T-helper 1 cell treated with Interleukin-12 subunit alpha and Interleukin-12 subunit beta and Interleukin-4 antibody, amounts not matched to agents 30 ng/mL and 1 ng/mL, for 36 hours (primary cell): ENCODE results near the gene SRXN1. TPM values are rescaled to one million over a fixed set of nuclear protein-coding genes. Genes with fewer than 3 reads are reported as not detected.

Experiments used
- intact Hi-C: fragments of 100-400 bp; cut with micrococcal nuclease; formaldehyde crosslinking; loops from one replicate; pipeline ENCODE4 v1.15.1; 2024
- total RNA-seq: library from RNA; stranded (reverse); gene quantifications from 2 replicates; pipeline ENCODE4 v1.2.3, GENCODE V29; 2022

The SRXN1 gene
- total RNA-seq, 1 donor from 2014 or later = 16.8 TPM

DNA sequence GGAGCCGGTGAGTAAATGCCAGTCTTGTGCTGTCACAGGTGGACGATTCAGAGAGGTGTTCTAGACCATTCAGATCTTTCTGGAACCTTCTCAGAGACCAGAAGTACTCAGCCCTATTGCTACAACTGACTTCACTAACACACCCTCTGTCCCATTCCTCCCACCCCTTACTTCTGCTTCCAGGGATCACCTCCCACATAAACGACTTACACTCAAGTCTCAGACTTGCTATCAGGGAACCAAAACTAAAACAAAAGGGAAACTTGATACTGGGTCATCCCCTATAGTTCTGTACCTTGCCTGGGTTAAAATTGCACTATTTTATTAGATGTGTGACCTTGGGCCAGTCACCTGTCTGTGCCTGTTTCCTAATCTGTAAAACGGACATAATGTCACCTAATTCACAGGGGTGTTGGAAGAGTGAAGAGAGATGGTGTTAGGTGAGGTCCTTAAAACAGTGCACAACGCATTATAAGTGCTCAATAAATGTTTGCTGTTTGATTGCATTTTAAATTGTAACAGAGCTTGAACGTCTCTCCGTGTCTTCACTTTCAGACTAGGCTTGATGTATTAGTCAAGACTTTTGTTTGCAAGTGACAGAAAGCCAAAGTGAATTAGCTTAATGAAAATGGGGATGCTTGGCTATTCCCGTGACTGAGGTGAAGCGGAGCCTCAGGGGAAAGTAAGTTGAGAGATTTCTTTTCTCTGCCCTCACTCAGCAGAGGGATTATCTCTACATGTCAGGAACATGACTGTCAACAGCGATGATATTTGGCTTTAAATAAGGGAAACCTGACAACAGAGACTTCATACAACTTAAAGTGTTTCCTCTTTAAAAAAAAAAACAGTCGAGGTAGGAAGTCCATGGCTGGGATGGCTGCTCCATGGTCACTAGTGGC is 3.0 kb upstream of the SRXN1 start:
- intact Hi-C loops = no loop called here

DNA sequence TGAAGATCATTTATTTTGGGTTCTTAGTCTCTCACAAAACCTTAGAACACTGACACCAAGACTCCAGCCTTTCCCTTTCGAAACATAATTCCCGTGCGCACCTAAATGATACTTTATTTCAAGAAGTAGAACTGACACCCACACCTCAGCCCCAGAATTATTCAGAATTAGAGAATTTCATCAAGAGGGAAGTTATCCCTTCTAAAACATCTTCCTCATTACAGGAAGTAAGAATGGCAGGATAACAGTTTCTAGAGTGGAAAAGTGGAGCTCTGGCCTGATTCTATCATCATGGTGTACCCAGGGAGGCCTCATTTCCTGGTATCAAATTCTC is 1.4 kb upstream of the SRXN1 start:
- intact Hi-C loops = no loop called here

DNA sequence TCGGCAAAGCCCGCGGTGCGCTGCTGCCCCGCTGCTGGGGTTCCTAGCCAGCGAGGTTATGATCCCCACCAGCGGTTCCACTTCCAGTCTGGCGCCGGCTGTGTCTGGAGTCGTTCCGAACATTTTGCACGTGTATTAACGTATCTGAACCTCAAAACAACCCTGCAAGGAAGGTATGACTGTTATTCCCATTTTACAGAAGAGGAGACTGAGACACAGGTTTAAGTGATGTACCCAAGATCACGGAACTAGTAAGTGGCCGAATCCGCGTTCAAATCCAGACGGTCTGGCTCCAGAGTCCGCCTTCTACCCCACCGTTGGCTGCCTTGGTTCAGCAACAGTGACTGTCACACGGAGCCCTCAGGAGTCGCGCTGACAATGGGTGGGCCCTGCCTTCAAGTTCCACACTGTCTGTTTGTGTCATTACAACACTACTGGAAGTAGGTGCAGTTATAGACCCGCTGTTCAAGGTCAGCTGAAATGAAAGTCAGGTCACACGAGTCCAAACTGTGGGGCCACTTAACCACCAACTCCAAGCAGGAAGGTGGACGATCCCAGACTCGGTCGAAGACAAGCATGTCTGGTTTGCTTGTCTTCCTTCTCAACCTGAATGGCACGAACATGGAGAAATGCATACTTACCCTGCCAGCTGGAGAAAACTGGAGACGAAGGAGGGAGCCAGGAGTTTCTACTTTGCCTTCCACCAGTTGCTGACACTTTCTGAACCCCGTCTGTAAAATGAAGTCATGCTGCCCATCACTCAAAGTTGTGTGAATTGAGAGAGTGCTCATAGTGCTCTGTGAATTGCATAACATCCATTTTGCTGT is 803 bp upstream of the SRXN1 start:
- intact Hi-C loops = loop anchor here (1.0 to 2.0 kb wide), 3 partner anchors 9 to 179 kb away; partner anchors contain the start of gene FAM110A

DNA sequence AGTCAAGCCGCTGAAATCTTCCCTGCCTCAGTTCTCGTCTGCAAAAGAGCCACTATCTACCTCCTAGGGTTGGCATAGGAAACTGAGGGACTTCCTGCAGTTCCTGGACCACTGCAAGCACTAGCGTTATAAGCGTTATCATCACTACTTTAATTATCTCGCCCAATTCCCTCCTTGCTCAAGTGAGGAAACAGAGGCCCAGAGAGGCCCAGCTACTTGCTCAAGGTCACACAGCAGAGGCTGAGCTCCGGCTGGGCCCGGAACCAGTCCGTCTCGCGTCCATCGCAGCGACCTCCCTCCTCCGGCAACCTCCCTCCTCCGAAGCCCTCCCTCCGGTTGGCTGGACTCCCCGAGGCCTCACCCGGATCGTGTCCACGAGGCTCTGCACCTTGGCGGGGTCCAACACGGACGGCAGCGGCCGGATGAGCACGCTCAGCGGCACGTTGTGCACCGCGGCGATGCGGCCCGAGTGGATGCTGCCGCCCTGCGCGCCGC is 338 bp downstream of the SRXN1 start:
- intact Hi-C loops = loop anchor here (1.0 to 2.0 kb wide), 3 partner anchors 7 to 180 kb away; partner anchors contain the start of gene FAM110A

DNA sequence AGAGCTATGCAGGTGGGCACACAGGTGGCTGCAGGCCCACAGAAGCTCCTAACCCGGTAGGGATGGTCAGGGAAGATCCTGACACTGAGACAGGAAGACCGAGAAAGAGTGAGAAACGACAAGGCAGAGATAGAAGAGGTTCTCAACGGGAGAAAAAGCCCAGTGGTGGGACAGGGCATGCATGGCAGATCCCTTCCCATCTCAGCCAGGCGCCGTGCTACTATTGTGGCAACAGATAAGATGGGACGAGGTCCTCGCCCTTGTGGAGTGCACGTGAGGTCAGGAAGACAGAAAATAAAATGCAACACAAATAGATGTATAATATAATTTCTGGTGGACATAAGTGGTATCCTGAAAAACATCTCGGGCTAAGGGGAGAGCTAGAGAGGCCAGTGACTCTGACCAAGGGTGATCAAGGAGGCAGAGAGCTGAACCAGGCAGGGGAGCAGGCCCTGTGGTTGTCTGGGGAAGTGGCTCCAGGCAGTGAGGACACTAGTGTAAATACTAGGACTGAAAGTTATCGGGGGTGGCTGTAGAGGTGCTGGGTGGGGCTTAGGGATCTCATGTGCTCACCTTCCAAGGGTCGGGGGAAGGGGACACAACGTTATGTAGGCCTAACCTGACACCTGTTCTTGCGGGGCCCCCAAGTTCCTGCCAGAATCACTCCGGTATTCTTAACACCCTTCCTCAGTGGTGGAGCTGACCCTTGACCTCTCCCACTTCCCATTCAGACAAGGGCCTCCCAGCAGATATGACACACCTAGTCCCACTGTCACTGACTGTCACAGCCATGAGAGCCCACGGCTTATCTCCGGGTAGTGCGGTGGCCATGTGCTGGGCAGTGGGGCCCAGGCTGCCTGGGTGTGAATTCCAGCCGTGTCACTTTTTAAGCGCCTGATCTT is 1.0 kb downstream of the SRXN1 start:
- intact Hi-C loops = loop anchor here (2.0 kb wide), 2 partner anchors 107 to 181 kb away; partner anchors contain the start of gene FAM110A

DNA sequence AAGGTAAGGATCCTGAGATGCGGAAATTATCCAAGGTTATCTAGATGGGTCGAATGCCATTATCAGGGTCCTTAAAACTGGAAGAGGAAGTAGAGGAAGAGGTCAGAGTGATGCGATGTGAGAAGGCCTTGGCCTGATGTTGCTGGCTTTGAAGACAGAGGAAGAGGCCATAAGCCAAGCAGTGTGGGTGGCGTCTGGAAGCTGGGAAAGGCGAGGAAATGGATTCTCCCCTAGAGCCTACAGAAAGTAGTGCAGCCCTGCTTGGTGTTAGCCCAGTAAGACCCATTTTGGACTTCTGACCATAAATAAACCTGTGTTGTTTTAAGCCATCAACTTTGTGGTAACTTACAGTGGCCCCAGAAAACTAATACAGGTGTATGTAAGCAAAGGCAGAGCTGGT is 2.0 kb downstream of the SRXN1 start:
- intact Hi-C loops = no loop called here

DNA sequence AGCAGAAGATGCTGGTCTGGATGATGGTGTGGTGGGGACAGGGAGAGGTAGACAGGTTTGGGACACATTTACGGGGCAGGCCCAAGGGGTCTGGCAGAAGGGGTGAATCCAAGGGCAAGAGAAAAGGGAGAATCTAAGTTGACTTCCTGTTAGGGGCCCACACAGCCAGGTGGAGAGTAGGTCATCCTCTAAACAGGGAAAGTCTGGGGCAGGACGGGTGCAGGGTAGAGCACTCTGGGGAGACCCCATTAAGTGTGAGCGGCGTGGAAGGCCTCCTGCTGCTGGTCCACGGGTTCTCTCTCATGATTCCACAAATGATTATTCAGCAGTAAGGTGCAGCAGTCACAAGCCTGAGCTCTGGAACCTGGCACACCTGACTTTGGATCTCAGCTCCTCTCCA is 2.7 kb downstream of the SRXN1 start:
- intact Hi-C loops = no loop called here

DNA sequence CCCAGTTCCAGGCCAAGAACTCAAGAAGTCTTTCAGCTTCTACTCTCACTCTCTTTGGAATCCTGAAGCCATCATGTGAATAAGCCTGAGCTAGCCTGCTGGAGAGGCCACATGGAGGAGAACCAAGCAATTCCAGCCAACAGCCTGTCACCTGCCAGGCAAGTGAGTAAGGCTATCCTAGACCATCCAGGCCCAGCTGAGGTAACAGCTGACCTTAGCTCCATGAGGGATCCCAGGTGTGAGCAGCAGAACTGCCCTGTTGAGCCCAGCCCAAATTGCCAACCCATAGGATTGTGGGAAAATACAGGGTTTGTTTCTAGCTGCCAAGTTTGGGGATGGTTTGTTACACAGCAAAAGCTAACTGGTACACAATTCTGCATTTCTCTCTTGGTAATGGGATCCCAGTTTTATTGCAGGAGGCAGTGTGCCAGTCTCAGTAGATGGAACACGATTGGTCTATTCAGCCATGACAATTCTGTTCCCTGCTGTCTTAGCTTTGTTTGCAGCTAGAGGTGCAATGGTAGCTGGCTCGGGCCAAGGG is 5.5 kb downstream of the SRXN1 start:
- intact Hi-C loops = loop anchor here (10.0 kb wide), 1 partner anchor 173 kb away; no protein-coding TSS in a partner anchor

DNA sequence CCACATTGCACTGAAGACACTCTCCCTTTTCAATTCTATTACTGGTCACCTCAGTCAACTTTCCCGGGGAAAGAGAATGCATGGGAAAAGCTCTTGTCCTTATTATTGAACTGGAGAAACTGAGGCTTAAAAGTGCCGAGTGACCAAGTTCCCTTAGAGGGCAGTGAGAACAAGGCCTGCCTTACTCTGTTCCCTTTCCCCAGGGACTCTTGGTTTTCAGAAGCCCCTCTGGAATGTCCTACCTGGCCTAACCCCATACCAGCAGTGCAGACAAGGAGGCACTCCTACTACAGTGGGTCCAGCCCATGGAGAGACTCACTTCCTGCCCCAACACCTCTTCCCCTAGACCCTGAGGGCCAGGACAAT is 6.1 kb downstream of the SRXN1 start:
- intact Hi-C loops = loop anchor here (10.0 kb wide), 1 partner anchor 172 kb away; no protein-coding TSS in a partner anchor

DNA sequence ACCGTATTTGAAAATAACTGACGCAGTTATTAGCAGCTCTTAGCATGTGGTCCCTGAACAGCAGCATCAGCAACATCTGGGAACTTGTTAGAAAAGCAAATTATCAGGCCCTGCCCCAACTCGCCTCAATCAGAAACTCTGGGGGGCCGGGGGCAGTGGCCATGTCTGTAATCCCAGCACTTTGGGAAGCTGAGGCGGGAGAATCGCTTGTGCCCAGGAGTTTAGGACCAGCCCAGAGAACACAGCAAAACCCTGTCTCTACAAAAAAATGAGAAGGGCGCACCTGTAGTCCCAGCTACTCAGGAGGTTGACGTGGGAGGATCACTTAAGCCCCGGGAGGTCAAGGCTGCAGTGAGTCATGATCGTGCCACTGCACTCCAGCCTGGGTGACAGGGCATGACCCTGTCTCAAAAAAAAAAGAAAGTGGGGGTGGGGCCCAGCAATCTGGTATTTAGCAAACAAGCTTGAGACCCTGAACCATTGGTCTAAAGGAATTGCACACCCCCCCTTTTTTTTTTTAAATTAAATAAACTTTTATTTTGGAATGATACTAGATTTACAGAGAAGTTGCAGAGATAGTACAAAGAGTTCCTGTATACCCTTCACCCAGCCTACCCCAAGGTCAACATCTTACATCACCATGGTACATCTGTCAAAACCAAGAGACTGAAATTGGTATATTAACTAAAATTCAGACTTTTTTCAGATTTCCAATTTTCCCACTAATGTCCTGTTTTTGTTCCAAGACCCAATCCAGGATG is 6.7 kb downstream of the SRXN1 start:
- intact Hi-C loops = loop anchor here (10.0 kb wide), 1 partner anchor 171 kb away; no protein-coding TSS in a partner anchor

DNA sequence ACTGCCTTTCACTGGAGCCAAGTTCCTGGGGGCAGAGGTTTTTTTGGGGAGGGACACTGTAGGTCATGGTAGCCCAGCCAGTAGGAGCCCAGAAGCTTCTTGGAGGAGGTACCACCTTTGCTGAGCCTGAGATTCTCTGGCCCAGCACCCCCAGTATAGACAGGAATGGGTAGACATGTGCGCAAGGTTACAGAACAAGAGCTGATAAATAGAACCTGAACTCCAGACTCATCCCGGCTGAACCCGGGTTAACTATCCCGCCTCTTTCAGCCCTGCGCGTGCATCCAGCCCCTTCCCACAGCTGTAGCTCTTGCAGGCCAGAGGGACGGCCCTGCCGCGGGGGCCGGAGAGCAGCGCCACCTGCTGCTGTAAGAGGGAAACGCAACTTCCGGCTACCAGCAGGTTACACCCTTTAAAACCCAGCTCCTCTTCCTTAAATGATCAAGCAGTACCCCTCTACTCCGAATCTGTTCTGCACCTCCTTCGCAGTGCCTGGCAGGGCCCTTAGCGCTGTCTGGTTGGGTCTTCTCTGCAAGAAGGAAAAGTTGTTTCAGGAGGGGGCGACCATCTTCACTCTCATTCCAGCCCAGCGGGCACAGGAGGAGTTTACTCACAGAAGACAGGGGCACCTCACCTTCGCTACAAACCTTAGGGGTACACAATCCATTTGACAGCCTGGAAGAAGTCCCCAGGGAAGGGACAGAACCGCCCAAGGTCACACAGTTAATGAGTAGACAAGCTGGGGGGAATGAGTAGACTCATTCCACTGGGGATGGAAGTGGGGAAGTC is 7.5 kb downstream of the SRXN1 start:
- intact Hi-C loops = loop anchor here (1.0 to 10.0 kb wide), 4 partner anchors 8 to 291 kb away; partner anchors contain the start of gene SRXN1

DNA sequence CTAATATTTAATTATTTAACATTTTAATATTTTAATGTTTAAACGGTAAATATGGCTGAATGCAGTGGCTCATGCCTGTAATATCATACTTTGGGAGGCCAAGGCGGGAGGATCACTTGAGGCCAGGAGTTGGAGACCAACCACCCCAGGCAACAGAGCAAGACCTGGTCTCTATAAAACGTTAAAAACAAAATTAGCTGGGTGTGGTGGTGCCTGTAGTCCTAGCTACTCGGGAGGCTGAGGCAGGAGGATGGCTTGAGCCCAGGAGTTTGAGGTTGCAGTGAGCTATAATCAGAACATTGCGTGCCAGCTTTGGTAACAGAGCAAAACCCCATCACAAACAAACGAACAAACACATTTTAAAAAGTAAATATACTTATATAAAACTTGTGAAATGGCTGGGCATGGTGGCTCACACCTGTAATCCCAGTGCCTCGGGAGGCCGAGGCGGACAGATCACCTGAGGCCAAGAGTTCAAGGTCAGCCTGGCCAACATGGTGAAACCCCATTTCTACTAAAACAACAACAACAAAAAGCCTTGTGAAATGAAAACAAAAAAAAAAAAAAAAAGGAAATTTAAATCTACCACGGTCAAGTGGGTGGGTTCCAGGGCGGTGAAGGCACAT is 8.2 kb downstream of the SRXN1 start:
- intact Hi-C loops = loop anchor here (1.0 to 10.0 kb wide), 4 partner anchors 8 to 291 kb away; partner anchors contain the start of gene SRXN1

DNA sequence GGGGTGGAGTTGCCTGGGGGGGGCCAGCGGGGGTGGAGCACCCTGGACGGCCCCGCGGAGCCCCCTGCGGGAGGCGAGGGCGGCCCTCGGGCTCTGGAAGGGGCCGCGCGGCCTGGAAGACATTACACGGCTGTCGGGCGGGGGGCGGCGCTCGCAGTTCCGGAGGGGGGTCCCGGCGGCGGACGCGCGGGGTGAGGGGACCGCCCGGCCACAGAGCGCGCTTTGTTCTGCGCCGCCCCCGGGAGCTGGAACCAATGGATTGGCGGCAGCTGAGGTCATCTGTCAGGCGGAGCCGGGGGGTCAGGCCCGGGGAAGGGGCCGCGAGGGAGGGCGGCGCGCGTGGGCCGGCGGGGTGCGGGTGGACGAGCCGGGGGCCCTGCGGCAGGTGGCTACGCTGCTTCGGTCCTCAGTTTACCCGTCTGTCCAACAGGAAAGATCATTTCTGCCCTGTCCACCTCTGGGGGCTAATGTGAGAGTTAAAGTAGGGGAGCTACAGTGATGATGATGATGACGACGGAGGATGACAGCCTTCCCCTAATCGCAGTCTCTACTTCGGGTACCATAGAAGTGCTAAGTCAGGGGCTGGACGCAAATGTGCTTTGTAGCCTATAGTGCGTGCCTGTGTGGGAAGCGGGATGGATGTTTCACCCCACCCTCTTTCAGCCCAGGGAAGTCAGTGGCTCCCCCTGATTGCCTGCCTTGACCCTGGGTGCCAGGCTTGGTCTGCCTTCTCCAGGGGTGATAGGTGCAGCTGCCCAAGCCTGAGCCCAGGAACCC is 10.4 kb downstream of the SRXN1 start:
- intact Hi-C loops = loop anchor here (10.0 kb wide), 1 partner anchor 168 kb away; no protein-coding TSS in a partner anchor

DNA sequence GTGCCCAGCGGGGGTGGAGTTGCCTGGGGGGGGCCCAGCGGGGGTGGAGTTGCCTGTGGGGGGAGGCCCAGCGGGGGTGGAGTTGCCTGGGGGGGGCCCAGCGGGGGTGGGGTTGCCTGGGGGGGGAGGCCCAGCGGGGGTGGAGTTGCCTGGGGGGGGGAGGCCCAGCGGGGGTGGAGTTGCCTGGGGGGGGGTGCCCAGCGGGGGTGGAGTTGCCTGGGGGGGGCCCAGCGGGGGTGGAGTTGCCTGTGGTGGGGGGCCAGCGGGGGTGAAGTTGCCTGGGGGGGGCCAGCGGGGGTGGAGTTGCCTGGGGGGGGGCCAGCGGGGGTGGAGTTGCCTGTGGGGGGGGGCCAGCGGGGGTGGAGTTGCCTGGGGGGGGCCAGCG is 11.0 kb downstream of the SRXN1 start:
- intact Hi-C loops = loop anchor here (10.0 kb wide), 1 partner anchor 167 kb away; no protein-coding TSS in a partner anchor

DNA sequence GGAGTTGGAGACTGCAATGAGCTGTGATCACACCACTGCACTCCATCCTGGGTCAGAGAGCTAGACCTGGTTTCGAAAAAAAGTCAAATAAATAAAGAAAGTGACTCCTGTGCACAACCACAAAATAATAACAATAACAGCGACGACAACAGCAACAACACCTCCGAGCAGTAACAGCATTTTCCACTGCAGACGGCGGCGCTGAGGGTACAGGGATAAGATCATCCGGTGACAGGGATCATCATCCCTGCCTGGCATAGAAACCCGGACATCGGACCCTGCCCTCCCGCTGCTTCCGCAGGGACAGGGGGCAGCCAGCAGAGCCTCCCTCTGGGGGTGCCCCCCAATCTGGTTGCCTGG is 11.5 kb downstream of the SRXN1 start:
- intact Hi-C loops = loop anchor here (10.0 kb wide), 1 partner anchor 167 kb away; no protein-coding TSS in a partner anchor

DNA sequence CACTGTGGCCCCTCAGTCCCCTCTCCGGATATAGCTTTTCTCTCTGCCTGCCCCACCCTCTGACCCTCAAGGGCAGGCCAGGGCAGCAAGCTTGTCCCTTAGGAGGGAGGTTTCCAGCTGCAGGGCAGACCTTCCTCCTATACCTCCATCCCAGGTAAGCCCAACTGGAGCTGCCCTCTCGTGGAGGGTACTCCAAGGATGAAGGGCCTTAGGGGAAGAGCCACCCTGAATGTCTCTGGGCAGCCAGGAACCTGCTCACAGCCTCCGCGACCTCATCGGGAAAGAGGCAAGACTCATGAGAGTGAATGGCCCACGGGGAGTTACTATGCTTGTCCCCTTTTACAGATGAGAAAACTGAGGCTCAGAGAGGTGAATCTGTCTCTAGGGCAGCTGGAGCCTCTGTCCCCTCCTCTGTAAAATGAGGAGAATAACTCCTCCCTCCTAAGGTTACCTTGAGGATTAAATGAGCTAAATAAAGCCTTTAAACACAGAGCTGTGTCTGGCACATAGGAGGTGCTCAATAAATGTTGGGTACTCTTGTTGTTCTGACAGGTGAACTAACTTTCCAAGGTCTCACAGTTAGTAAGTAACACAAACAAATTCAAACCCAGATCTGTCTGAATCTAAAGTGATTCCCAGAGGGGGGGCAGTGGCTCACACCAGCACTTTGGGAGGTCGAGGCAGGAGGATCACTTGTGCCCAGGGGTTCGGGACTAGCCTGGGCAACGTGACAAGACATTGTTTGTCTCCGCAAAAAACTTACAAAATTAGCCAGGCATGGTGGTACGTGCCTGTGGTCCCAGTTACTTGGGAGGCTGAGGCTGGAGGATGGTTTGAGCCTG is 12.1 kb downstream of the SRXN1 start:
- intact Hi-C loops = loop anchor here (10.0 kb wide), 1 partner anchor 166 kb away; no protein-coding TSS in a partner anchor
